Stimulated activated CD8-positive, alpha-beta memory T cell treated with anti-CD3 and anti-CD28 coated beads, Interleukin-4, amount 100 ng/mL, for 1 hour (primary cell): ENCODE data around the gene POLN.

Source experiments
- DNase-seq, 2 donors: peaks; one replicate each; pipeline ENCODE4 v3.0.0-alpha.2; 2020; ENCODE audit warnings: low read depth in 2 of 2, low spot score in 1 of 2

Gene POLN

GRCh38 chr4:2061186-2062131, 180.5 kb downstream of the POLN start:
- DNase-seq, result no peak

GRCh38 chr4:2060611-2061185, 181.2 kb downstream of the POLN start:
- no peak for DNase-seq

- DNase-seq, result no peak
These were observed 182.0 kb downstream of the POLN start for GRCh38 chr4:2059726-2060602.

GRCh38 chr4:2059046-2059725, 182.7 kb downstream of the POLN start, which contains the start of gene NAT8L:
NAT8L (plus strand) TSS chr4:2059327; CDS start chr4:2059512, 185 bp downstream.
- DNase-seq, result no peak

GRCh38 chr4:2058264-2059045, 183.5 kb downstream of the POLN start:
- DNase-seq, result no peak

GRCh38 chr4:2057382-2058065, 184.4 kb downstream of the POLN start:
- no peak for DNase-seq

- no peak for DNase-seq
These were observed 187.7 kb downstream of the POLN start for GRCh38 chr4:2054217-2054616.

GRCh38 chr4:2051086-2051485, 190.8 kb downstream of the POLN start:
- DNase-seq, result no peak

- DNase-seq, result no peak
These were observed 192.1 kb downstream of the POLN start for GRCh38 chr4:2049811-2050210.

GRCh38 chr4:2049381-2049780, 192.5 kb downstream of the POLN start:
- DNase-seq, result no peak

GRCh38 chr4:2048831-2049230, 193.1 kb downstream of the POLN start:
- no peak for DNase-seq

- DNase-seq, result no peak
These were observed 193.9 kb downstream of the POLN start for GRCh38 chr4:2047781-2048581.

GRCh38 chr4:2047031-2047660, 194.8 kb downstream of the POLN start:
- no peak for DNase-seq

- DNase-seq, result no peak
These were observed 195.6 kb downstream of the POLN start for GRCh38 chr4:2046031-2046961.

GRCh38 chr4:2045518-2045951, 196.4 kb downstream of the POLN start:
- no peak for DNase-seq

- no peak for DNase-seq
These were observed 197.1 kb downstream of the POLN start for GRCh38 chr4:2044542-2045517.
